Left renal cortex interstitium (tissue), 4 donors: ENCODE results near the gene TMEM273. TPM values are rescaled to one million over a fixed set of nuclear protein-coding genes. Genes with fewer than 3 reads are reported as not detected.

Experiments used
- DNase-seq, 4 donors: peaks; one replicate each; pipeline ENCODE4 v3.0.0-alpha.2; 2013; ENCODE audit warnings: low read depth in 4 of 4, low spot score in 2 of 4, missing footprints in 1 of 4
- polyA plus RNA-seq, 4 donors: library from polyadenylated mRNA; unstranded; fragments of 120-200 nt; gene quantifications; one replicate each; pipeline ENCODE4 v1.2.1, GENCODE V29; 2013; ENCODE audit not compliant: insufficient read length in 4 of 4

The TMEM273 gene
- polyA plus RNA-seq, 4 donors = 1.9 to 3.0 (median 2.5) TPM

DNA sequence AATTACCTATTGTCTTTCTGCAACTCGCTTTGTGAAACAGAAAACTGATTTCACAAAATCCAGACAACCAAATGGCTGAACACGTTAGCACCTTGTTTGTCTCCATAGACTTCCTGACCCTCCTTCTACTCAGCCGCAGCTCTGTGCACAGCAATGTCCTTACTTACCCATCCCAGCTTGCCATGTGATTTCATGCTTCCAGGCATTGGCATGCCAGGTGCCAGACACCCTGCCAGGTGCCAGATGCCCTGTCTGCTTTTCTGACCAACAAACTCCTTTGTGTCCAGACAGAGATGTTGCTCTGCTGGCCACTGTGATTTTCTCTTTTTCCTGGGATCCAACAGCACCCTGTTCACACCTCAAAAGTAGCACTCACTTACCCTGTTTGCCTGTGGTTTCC, 38.3 kb downstream of the TMEM273 start:
- no peak for DNase-seq

DNA sequence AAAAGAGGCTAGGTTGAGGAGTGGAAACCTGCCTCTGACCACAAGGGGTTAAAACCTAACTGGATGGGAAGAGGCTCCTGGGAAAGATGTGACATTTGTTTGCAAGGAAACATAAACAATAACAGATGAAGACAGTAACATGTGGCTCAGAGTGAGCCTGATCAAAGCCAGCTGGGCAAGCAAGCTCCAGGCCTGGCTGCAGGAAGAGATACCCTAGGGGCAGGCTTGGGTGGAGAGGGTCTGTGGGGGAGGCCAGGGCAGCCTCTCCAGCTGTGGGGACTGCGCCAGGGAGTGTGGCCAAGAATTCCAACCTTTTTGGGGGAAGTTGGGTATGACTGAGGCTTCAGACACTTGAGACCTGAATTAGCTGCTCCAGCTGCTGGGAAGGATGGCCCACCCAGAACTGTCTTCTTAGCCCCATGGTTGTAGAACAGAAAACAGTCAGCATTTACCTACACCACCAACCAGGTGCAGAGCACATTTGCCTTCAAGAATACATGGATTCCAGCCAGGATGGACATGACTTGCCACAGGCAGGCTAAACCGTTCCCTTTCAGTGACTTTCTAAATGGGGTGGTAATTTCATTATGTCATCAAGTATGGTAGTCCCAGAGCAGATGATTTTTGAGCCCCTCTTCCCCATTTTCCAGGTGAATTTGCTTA, 44.0 kb downstream of the TMEM273 start:
- no peak for DNase-seq

DNA sequence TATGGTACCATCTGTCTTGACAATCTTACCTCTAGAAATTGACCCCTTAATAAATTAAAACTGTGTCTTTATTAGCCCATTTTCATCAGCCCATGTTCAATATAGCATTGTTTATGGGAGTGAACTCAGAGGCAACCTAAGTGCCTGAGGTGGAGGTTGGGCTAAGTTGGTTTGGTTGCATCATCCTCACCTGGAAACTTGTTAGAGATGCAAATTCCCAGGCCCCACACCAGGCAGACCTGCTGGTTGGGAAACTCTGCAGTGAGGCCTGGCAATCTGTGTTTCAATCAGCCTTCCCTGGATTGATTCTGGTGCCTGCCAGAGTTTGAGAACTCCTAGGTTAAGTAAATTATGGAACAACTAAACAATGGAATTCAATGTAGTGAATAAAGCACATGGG, 44.9 kb downstream of the TMEM273 start:
- DNase-seq = no peak

DNA sequence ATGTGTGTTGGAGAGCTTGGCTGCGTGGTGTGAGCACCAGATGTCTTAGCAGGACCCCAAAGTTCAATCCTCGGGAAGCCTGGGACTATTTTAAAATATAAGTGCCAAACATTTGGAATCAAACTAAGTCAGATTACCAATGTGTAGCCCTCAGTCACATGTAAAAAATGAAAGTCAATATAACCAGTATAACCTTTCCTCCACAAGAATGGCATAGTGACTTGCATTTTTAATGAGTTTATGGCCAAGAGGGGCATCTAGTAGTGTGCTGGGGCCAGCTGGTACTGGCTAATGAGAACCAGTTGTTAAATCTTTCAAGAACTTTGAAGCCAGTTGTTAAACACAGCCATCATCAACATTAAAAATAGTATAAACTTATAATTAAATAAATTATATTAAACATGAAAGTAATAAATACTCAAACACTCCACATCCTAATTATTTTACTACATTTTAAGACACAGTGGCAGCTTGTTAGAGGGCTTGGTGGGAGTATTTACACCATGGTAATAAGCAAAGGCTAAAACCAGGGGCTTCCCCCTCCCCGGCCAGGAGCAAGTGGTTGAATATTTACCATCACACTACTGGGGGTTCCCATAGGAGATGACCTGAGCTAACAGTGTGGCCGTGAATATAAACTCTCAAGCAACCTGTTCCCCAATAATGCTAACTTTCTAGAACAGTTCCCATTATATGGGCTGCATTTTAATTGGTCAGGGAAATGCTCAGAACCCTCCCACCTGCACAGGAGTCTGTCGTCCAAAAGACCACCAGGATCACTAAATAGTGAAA, 46.5 kb downstream of the TMEM273 start:
- DNase-seq = no peak

DNA sequence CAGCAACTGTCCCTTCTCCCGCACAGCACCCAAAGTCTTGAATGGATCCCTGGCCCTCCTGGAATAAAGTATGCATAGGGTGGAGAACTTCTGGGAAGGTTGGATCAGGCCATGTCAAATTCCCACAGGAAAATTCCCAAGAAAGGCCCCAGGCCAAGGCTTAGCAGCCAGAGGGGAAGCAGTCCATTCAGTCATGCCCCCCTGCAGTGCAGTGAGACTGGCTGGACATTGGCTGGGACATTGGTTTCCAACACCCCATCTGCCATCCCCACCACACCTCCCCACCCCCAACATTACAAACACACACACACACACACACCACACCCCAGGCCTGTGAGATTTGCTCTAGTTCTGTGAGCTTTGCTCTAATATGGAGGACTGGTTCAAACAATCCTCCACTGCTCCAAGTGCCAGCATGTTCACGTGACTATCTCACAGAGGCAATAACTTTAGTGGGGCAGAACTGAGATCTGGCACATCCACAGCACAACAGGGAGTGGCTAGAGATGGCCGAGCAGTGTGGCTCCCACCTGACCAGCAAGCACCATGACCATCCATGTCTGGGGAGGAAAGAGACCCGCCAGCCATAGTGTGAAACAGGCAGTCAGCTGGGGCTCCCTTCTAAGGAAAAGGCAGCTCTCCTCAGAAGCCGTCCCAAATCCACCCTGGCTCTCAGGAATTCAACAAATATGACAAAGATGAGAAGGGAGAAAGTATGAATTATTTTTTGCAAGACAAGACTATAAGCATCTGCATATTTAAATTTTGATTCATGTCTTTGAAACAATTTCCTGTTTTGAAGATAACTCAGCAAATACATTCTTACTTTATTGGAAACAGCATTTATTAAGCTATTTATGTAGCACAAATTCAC, 47.6 kb downstream of the TMEM273 start:
- DNase-seq = no peak

DNA sequence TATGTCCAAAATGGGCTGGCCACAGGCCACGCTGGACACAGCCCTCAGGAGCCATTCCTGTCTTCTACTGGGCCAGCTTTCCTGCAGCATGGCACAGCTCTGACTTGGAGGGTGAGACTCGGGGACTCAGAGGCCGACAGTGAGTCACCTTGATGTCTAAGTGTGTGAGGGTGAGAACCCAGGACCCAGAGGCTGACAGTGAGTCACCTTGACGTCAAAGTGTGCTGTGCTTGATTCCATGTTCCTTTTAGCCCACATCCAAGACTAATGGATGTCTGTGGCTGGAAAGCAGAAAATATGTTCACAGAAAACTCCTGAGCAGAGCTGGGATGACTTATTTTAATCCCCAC, 48.4 kb downstream of the TMEM273 start:
- DNase-seq = no peak

DNA sequence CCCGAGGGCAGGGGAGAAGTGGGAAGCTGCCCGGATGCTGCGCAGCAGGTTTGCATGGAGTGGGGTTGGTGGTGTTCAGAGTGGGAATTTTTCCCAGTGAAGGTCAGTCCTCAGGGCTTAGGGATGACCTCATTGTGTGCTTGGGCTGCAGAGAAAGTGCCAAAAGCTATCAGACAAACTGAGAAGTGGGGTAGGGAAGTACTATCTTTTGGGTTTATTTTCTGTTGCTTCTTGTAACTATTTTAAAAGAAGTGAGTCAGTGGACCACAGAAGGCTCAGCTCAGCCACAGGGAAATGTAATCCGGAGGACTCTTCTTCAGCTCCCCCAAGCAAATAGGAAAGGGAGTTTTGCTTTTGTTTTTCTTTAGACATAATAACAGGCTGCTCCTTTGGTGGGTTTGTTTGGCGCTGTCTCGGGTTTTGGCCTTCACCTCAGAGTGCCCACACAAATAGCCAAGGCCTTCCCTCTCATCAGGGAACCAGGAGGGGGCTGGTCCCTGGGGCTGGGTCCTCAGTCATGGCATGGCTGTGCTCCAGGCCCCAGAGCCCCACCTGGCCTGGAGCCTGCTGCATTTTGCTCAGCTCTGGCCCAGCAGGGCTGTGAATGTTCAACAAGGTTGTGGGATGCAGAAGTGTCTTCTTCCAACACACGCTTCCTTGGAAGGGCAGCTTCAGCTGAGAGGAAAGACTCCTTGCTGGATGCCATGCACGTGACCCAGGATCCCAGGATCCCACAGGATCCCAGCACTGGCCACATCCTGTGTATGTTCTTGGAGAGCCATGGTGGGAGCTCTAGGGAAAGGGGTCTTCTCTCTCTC, 49.0 kb downstream of the TMEM273 start:
- no peak for DNase-seq

DNA sequence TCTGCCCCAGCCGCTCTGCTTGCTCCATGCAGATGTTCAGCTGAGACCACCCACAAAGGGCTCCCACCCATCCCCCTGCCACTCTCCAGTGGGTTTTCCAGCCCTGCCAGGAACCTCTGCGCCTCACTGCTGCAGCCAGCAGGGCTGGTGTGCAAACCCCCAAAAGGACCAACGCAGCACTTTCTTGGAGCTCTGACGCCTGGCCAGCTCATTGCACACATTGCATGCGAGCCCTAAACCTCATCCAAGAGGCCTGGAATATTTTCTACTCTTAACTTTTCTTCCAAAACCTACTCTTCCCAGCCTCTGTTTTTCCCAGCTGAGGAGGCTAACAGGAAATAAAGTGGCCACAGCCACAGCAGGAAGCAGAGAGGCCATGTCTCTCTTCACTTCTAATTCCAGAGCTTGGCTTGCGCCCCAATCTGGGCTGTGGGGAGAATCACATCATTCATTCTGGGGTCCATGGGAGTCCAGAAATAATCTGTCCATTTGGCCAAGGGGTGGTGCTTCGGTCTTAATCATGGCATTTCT, 49.8 kb downstream of the TMEM273 start:
- DNase-seq = no peak

DNA sequence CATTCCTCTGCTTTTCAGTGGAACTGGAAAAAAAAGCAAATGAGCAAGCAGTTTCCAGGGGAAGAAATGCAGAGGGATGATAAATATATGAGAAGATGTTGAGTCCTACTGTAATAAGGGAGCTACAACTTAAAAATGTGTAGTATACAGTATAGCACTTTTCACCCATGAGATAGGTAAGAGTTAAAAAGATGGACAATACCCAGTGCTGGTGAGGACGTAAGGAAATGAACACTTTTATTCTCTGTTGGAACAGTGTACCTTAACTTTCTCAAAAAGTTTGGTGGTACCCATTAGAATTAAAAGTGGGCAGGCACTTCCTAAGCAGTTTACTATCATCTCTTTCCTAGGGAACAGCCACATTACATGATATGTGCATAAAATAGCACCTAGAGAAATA, 51.7 kb downstream of the TMEM273 start:
- DNase-seq = no peak

DNA sequence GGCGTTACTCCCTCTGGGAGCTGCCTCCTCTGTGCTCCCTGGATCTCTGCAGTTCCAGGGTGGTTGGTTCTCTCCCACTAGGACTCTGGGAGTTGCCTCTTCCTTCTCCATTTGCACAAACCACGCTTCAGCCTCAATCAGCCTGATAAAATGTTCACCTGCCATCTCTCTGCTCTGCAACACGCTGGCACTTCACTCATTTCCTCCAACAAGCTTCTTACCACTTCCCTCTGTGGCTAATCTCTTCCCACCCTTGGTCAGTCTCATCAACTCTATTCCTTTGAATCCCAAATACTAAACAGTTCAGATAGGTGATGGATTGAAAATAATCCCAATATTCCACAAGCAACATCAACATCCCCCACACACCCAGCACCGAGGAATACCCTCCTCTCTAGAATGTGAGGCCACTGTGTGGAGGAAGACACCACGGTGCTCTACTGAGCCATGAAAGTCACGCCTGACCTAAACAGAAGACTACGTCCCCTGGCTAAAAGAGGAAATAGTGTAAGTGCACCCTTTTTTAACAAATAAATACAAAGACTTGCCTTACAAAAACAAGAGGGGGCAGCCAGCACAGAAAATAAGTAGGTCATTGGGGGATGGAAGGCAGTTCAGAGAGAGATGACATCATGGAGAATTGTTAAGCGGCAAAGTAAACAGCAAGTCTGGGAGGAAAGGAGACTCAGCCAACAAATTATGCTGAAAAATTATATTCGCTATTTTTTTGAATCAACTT, 52.4 kb downstream of the TMEM273 start:
- no peak for DNase-seq

DNA sequence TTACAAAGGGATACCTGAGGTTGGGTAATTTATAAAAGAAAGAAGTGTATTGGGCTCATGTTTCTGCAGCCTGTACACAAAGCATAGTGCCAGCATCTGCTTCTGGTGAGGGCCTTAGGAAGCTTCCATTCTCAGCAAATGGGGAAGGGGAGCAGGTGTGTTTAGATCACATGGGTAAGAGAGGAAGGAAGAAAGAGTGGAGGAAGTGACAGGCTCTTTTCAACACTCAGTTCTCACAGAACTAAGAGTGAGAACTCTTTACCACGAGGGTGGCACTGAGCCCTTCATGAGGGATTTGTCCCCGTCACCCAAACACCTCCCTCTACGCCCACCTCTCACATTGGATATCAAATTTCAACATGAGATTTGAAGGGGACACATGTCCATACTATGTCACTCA, 53.9 kb downstream of the TMEM273 start:
- no peak for DNase-seq

DNA sequence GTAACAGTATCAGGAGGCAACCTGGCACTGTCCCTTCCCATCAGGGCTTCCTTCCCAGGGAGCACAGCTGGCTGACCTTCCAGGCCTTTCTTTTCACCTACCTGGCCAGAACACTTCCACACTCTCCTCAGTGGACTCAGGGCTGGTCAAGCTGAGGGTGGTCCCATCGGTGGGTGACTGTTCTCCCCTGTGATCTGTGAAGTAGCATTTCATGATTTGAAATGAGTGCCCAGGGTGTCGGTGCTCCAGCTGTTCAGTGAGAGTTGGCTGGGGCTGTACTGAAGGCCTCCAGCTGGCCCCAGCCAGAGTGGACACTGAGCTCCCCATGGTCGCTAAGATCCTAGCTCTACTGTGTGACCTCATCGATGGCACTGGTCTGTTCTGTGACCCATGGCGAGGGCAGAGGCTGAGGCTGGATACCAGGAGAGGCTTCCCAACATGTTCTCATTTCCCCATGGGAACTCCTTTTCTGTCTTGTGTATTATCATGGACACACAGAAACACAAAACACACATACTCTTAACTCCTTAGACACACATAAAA, 54.4 kb downstream of the TMEM273 start, which contains the start of gene FAM170B:
Gene FAM170B, minus strand, starts transcription at position 316 of the 543 bp plus-strand sequence. Its CDS starts 103 bp downstream, at position 213.
- DNase-seq = no peak

DNA sequence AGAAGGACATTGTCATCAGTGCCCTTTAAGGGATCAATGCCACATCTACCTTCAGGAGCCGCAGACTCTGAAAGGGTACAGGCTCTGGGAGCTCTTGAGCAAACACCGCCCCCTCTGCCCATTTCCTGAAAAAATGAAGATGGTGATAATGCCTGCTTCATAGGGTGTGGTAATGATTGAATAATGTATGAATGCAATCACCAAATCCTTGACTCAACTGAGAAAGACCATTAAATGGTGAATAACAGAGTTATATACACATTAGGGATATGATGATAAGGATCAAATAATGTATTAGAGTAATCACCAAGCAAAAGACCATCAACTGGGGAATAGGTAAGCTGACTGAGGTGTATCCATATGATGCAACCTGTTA, 55.8 kb downstream of the TMEM273 start:
- DNase-seq = no peak

DNA sequence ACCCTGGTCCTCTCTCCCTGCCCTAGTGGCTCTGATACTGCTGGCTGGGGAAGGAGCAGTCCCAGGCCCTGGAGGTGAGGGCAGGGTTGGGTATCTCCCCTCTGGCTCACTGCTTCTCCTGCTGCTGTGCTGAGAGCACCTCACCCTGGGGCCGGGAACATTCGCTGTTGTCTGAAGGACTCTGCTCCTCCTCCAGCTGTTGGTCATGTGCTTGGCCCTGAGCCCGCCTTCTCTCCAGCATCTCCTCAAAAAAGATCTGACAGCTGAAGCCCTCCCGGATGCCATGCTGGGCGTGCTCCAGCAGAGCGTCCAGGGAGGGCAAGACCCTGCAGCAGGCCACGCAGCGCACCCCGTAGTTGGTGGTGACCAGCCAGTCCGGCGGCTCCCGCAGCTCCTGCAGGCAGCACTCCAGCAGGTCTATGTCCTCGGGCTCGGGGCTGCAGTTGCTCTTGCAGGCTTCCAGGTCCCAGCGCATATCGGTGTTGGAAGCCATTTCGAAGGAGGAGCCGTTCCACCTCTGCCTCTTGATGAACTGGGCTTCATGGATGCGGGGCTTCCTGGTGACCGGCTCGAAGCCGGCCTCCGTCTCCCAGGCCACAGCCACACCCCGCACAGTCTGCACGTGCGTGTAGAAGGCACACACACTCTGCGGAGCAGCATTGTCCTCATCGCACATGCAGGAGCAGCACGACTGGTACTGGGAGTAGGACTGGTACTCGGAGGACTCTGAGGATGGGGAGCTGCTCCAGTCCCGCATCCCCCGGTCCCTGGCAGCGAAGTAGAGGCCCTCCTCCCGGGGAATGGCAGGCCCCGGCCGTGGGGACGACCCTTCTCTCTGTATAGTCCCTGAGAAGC, 56.5 kb downstream of the TMEM273 start:
- no peak for DNase-seq

DNA sequence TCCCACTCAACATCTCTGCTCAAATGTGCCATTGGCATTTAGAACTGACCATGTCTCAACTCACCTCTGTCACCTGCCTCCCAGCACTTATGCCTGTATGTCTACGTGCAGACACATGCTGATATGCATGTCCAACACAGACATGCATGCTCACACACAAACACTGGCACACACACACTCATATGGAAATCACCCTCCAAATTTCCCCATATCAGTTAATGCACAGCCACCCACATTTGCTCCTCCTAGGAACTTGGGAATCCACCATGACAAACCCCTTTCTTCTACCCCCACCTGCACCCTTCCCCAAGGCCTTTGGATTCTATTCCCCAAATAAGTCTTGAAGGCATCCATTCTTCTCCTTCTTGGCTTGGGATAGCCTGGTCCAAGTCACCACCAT, 58.8 kb downstream of the TMEM273 start:
- DNase-seq = no peak

DNA sequence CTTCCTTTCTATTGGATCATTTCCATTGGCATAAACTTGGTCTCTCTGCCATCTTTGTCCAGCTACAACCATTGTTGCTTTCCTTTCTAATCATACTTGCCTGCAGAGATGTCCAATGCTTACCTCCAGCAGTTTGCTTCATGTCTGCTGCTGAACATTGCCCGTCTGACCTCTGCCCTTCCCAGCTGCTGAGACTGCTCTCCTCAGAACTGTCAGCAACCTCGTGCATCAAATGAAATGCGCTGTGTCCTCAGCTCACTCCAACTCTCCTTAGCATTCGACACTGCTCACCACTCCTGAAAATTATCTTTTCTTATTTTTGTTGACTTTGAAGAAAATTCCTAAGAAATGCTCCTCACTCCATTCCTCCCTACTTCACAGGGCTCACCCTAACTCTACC, 59.3 kb downstream of the TMEM273 start:
- DNase-seq = no peak

DNA sequence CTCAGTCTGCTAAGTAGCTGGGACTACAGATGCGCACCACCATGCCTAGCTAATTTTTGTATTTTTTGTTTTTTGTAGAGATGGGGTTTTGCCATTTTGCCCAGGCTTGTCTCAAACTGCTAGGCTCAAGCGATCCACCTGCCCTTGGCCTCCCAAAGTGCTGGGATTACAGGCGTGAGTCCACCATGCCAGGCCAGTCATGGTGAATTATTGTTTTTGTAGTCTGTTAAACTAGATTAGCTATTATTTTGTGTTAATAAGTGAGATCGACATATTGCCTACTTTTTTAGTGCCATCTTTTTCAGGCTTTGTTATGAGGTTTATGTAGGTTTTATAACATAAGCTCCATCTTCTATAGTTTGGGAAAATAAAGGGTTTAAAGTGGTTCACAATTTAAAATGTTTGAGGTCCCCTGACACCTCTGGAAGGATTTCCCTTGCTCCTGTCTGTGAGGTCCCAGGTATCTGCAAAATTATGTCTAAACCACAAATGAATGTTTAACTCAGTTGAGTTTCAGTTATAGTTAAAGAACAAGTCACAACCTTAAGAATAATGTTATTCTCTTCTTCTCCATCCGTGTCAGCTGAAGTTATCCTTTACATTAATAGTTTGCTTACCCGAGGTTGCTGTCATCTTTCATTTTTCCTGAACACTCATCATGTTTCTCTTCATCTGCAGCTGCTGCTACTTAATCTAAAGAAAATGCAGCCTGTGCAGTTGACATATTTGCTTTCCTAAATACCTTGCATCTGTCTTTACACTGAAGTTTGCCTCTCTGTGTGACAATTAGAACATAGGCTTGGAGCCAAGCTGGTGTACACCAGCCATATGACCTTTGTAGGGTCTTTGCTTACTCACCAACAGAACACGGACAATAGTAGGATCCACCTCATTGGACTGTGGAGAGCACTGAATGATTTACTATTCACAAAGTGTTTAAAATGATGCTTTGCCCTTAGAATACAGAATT, 63.9 kb downstream of the TMEM273 start:
- DNase-seq = no peak
